Keratinocyte (primary cell): ENCODE data around the gene IGF1. TPM values are rescaled to one million over a fixed set of nuclear protein-coding genes. Genes with fewer than 3 reads are reported as not detected.

ENCODE experiments used
- DNase-seq: peaks from one replicate; pipeline ENCODE4 v3.0.0-alpha.2; 2011; ENCODE audit warnings: low read depth, missing footprints, low spot score
- FAIRE-seq: peaks from 2 replicates; lab custom pipeline; 2011; peaks lifted over from hg19 to GRCh38; lab: Jason Lieb, UNC
- H2AFZ ChIP-seq: 2 replicates; pipeline ENCODE4 v1.6.0; 2012; ENCODE audit warnings: low read length, control low read depth, inconsistent platforms; ENCODE audit not compliant: control insufficient read depth
- H3K27ac ChIP-seq: 2 replicates; pipeline ENCODE4 v1.5.1; 2011; ENCODE audit warnings: low read length; ENCODE audit not compliant: control insufficient read depth, insufficient read depth
- H3K27me3 ChIP-seq: 3 replicates; pipeline ENCODE4 v1.6.0; 2011; ENCODE audit warnings: low read length; ENCODE audit not compliant: control insufficient read depth, insufficient read depth; ENCODE audit errors: extremely low read depth
- H3K36me3 ChIP-seq, 2 experiments: 2 replicates in 1 of 2; 3 replicates in 1 of 2; pipeline ENCODE4 v1.5.1; 2011; ENCODE audit warnings: low read length in 2 of 2, mild to moderate bottlenecking in 1 of 2; ENCODE audit not compliant: control insufficient read depth in 2 of 2, insufficient read depth in 2 of 2; ENCODE audit errors: extremely low read depth in 1 of 2
- H3K4me1 ChIP-seq: 3 replicates; pipeline ENCODE4 v1.5.1; 2011; ENCODE audit warnings: low read length; ENCODE audit not compliant: control insufficient read depth, insufficient read depth; ENCODE audit errors: extremely low read depth
- H3K4me2 ChIP-seq: 3 replicates; pipeline ENCODE4 v1.6.0; 2011; ENCODE audit warnings: low read depth, low read length; ENCODE audit not compliant: control insufficient read depth, insufficient read depth; ENCODE audit errors: extremely low read depth
- H3K4me3 ChIP-seq, 3 experiments: fragments of 200-600 bp in 1 of 3; sonication (generic) in 1 of 3; 2 replicates in 2 of 3; 3 replicates in 1 of 3; pipeline ENCODE4 v1.5.1; 2011 to 2016; ENCODE audit warnings: low read length in 3 of 3, mild to moderate bottlenecking in 3 of 3, control low read depth in 2 of 3, inconsistent platforms in 1 of 3, low read depth in 1 of 3, mixed read lengths in 1 of 3, mixed run types in 1 of 3, moderate library complexity in 1 of 3; ENCODE audit not compliant: control insufficient read depth in 2 of 3, insufficient read depth in 2 of 3; ENCODE audit errors: extremely low read depth in 1 of 3
- H3K79me2 ChIP-seq: 2 replicates; pipeline ENCODE4 v1.6.0; 2012; ENCODE audit warnings: low read length; ENCODE audit not compliant: control insufficient read depth, insufficient read depth
- H3K9ac ChIP-seq: 3 replicates; pipeline ENCODE4 v1.6.0; 2011; ENCODE audit warnings: low read length; ENCODE audit not compliant: control insufficient read depth, insufficient read depth; ENCODE audit errors: extremely low read depth
- H3K9me1 ChIP-seq: 3 replicates; pipeline ENCODE4 v1.6.0; 2011; ENCODE audit warnings: low read length; ENCODE audit not compliant: control insufficient read depth, insufficient read depth; ENCODE audit errors: extremely low read depth
- H3K9me3 ChIP-seq: 2 replicates; pipeline ENCODE4 v1.5.1; 2012; ENCODE audit warnings: low read depth, low read length; ENCODE audit not compliant: control insufficient read depth
- H4K20me1 ChIP-seq: 3 replicates; pipeline ENCODE4 v1.6.0; 2011; ENCODE audit warnings: low read length; ENCODE audit not compliant: control insufficient read depth, insufficient read depth; ENCODE audit errors: extremely low read depth
- EZH2 ChIP-seq: IDR thresholded peaks from one replicate; pipeline ENCODE4 v1.6.1; 2012; ENCODE audit warnings: inconsistent platforms, mild to moderate bottlenecking, low read length, moderate library complexity
- dilution Hi-C: fragments of 300-500 bp; cut with MboI; formaldehyde crosslinking; loops from one replicate; pipeline ENCODE4 v1.7.0; 2020; ENCODE audit warnings: low sequenced_read_pairs; ENCODE audit not compliant: extremely low pct_ligation_motif_present
- polyA plus RNA-seq, 5 experiments: library from polyadenylated mRNA; depleted of rRNA in 3 of 5; stranded (reverse) in 3 of 5; stranded (forward) in 1 of 5; unstranded in 1 of 5; fragments of >200 nt; gene quantifications; 1 replicate in 1 of 5; 2 replicates in 3 of 5; 3 replicates in 1 of 5; pipeline versions ENCODE4 v1.2.1 to v1.2.3, GENCODE V29; 2011 to 2012; ENCODE audit warnings: missing spikeins in 2 of 5, low read depth in 1 of 5, low replicate concordance in 1 of 5
- TF ChIP-seq, protein P1 (sequence below), 3 experiments: IDR thresholded peaks in 1 of 3; conservative IDR thresholded peaks in 1 of 3; optimal IDR thresholded peaks in 1 of 3; 2 replicates in 2 of 3; 3 replicates in 1 of 3; pipeline versions ENCODE3 to v1.5.1; 2011; ENCODE audit warnings: low read length in 3 of 3, mild to moderate bottlenecking in 3 of 3, moderate library complexity in 2 of 3, control low read depth in 1 of 3, inconsistent platforms in 1 of 3; ENCODE audit not compliant: insufficient read depth in 2 of 3; ENCODE audit errors: extremely low read depth in 1 of 3

The IGF1 gene
- polyA plus RNA-seq, 1 donor (not counting 4 experiments of a cell fraction or from before 2014, with no cell fraction given), result not detected

DNA sequence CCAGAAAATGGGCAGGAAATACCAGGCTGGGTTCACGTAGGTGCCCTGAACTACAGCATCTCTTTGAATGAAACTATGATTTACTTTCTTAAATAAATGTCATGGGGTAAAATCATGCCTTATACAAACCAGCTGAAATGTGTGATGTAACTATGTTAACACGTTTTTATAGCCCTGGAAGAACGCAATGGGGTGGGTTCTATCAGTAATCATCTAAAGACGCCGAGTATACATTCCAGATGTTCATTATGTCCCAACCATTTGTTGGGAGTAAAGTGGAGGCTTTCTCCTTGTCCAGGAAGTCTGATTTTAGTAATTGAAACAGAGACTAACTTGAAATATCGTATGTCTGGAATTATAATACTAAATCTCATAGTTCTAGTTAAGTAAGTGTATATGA lies 16.2 kb upstream of the IGF1 start:
- H3K9ac ChIP-seq, result no peak overlapping the region
- H3K4me1 ChIP-seq, result no peaks in the 10 kb centered on the region
- H3K79me2 ChIP-seq, result no peaks in the 10 kb centered on the region
- no peaks in the 10 kb centered on the region for H3K27me3 ChIP-seq
- FAIRE-seq (no peak), DNase-seq (no peak)
- no peak overlapping the region for H3K27ac ChIP-seq
- no peaks in the 10 kb centered on the region for H3K36me3 ChIP-seq
- no peaks in the 10 kb centered on the region for H3K9me1 ChIP-seq
- no peak overlapping the region for H3K4me3 ChIP-seq
- no peak overlapping the region for H2AFZ ChIP-seq
- no peak overlapping the region for H3K4me2 ChIP-seq
- dilution Hi-C loops, result no loop called here
- TF ChIP-seq, protein P1, sequence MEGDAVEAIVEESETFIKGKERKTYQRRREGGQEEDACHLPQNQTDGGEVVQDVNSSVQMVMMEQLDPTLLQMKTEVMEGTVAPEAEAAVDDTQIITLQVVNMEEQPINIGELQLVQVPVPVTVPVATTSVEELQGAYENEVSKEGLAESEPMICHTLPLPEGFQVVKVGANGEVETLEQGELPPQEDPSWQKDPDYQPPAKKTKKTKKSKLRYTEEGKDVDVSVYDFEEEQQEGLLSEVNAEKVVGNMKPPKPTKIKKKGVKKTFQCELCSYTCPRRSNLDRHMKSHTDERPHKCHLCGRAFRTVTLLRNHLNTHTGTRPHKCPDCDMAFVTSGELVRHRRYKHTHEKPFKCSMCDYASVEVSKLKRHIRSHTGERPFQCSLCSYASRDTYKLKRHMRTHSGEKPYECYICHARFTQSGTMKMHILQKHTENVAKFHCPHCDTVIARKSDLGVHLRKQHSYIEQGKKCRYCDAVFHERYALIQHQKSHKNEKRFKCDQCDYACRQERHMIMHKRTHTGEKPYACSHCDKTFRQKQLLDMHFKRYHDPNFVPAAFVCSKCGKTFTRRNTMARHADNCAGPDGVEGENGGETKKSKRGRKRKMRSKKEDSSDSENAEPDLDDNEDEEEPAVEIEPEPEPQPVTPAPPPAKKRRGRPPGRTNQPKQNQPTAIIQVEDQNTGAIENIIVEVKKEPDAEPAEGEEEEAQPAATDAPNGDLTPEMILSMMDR (optimal IDR thresholded peaks at IDR 0.05 in 1 of 3, IDR thresholded peaks at IDR 0.05 in 1 of 3, conservative IDR thresholded peaks at IDR 0.05 in 1 of 3; ENCODE audit: extremely low read depth in 1 of 3, insufficient read depth in 2 of 3, low read length in 3 of 3), result no peak
- TF ChIP-seq EZH2, result no peak
- H4K20me1 ChIP-seq, result no peaks in the 10 kb centered on the region
- no peaks in the 10 kb centered on the region for H3K9me3 ChIP-seq

GRCh38 chr12:102487226-102487625 lies 6.9 kb upstream of the IGF1 start:
- no peaks in the 10 kb centered on the region for H3K9me1 ChIP-seq

More at GRCh38 chr12:102487226-102487625, 6.9 kb upstream of the IGF1 start:
- no peaks in the 10 kb centered on the region for H3K9me3 ChIP-seq
- no peaks in the 10 kb centered on the region for H3K4me1 ChIP-seq
- H3K27ac ChIP-seq, result no peak overlapping the region
- no peaks in the 10 kb centered on the region for H3K79me2 ChIP-seq
- H3K9ac ChIP-seq, result no peak overlapping the region
- H3K36me3 ChIP-seq, result no peaks in the 10 kb centered on the region
- dilution Hi-C loops, result no loop called here
- no peak overlapping the region for H2AFZ ChIP-seq
- H3K4me2 ChIP-seq, result no peak overlapping the region
- H3K27me3 ChIP-seq, result no peaks in the 10 kb centered on the region
- DNase-seq (no peak), FAIRE-seq (no peak)
- no peaks in the 10 kb centered on the region for H4K20me1 ChIP-seq
- TF ChIP-seq, protein P1 (optimal IDR thresholded peaks at IDR 0.05 in 1 of 3, IDR thresholded peaks at IDR 0.05 in 1 of 3, conservative IDR thresholded peaks at IDR 0.05 in 1 of 3; ENCODE audit: extremely low read depth in 1 of 3, insufficient read depth in 2 of 3, low read length in 3 of 3), result no peak
- TF ChIP-seq EZH2, result no peak
- no peak overlapping the region for H3K4me3 ChIP-seq
